GM18519 (cell line): Measurements from ENCODE around the gene TLN1.

Experiments used
- ATAC-seq: cut with Tn5 transposase; IDR thresholded peaks from one replicate; pipeline ENCODE4 v1.9.1; 2021; ENCODE audit warnings: mild to moderate bottlenecking, moderate library complexity; ENCODE audit not compliant: unreplicated experiment, low FRiP score

Gene TLN1

DNA sequence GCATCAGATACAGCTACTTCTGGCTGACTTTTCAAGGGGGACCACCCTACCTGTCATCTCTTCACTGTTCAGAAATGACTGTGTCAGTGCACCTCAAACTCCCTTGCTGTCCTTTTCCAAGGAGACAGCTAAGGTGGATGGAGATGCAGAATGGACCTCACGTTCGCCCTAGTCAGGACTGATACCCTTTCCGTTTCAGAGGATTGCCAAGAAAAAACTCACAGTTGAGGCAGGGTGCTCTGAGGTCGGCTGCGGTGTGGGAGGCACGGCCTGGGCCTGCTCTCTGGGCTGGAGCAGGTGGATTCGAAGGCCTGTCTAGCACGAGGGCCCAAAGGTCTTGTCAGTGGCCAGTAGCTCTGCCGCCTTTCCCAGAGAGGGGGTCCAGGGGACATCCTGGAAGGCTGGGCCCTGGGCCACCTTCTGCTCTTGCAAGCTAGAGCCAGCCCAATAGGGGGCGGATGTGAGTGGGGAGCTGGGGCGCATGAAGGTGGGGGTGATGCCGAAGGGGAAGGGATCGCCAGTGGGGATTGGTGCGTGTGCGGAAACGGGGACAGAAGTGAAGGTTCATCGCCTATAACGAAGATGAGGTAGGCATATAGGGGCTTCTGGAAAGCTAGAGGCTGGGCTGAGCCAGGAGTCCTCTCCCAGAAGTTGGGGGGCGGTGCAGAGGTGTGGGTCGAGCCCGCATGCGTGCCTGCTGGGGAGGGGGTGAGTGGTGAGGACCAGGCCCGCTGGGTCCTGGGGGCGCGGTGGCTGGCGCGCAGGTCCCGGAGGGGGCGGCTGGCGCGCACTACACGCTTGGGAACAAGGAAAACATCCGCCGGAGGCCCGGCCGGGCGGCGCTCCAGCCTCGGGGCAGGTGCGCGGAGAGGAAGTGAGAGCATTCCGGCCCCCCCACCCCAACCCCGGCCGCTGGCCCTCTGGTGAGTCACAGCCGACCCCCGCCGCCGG is 24.6 kb upstream of the TLN1 start:
- ATAC-seq, result no peak

DNA sequence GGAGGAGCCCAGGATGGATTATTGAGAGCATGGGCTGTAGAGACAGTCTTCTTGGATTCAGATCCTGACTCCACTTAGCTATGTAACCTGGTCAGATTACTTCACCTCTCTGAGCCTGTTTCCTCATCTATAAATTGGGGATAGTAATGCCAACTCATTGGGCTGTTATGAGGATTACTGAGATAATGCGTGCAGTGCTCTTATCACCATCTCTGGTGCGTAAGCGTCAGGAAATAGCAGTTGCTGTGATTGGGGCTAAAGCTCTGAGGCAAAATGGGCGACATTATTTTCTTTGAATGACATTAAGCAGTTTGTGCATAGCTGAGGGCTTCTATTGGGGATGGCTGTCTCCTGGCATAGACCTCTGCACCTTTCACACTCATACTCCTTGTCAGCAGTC is 23.1 kb upstream of the TLN1 start:
- no peak for ATAC-seq

DNA sequence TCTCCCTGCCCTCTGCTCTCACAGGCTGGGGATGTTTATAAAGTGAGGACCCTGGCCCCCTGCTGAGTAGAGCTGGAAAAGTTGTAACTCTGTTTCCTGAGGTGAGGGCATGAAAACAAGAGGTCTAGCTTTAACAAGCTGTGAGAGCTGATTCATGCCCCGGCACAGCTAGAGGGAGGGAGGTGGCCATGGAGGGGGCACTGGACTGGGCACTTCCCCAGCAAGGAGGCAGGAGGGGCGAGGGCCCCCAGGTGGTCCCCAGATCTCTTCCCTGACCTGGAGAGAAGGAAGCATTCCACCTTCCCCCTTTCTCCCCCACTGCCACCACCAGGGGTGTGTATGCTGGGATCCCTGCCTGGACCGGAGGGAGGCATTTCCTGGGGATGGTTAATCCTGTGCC is 22.3 kb upstream of the TLN1 start, which contains the start of gene MSMP:
TSS of gene MSMP (minus strand) at position 13 of the 400 bp plus-strand sequence. CDS start 147 bp downstream, outside the sequence.
- ATAC-seq, result no peak

DNA sequence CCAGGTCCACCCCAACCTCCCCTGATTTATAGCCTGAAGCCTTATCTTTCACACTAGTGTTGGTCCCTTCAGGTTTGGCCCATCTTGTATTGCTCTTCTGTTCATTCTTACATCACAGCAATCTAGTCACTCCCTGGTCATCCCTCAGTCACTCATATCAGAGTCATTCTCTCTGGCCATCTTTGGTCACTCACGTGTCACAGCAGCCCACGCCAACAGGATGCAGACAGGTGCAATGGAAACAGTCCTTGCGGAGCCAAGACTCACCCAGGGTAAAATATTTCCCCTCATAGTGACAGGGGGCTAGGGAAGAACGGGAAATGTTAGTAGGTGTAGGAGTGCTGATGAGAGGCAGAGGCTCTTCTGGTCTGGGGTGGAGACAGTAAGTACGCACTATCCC is 21.5 kb upstream of the TLN1 start:
- ATAC-seq, result no peak

DNA sequence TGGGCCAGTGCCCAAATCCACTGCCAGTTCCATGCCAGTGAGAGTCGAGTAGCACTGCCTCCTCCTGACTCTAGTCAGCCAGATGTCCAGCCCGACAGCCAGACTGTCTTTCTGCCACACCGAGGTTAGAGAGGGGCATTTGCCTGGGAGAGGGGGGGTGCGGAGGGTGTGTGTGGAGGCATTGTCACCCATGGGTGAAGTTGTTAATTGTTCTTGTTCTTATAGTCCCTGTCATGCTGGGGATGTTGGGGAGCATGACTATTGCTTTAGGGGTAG is 18.2 kb upstream of the TLN1 start:
- no peak for ATAC-seq

DNA sequence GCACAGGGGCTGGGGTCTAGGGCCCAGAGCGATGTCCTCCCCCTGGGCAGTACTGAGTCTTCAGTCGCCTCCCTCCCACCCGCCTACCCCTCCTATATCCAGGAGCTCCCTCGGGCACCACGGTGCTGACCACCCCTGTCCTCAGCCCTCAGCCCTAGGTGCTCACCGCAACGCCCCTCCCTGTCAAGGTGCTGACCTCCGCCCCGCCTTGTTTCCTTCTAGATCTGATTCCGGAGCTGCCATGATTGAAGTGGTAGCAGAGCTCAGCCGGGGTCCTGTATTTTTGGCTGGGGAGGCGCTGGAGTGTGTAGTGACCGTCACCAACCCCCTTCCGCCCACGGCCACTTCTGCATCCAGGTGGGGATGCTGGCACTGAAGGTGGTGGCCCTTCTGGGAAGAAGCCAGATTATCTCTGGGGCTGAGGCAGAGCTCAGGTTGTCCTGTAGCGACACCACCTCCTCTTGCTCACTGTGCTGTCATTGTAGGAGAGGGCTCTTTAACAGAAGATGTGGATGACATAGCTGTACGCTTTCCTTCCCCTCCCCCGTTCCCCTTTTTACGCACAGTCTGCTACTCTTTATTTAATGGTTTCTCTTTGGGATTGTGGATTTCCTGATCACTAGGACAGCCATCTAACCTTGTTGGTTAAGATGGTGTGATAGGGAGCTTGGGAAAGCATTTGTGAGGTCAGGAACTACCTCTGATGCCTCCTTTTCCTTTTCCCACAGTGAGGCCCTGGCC is 17.7 kb upstream of the TLN1 start:
- ATAC-seq, result peak; percentile 7

DNA sequence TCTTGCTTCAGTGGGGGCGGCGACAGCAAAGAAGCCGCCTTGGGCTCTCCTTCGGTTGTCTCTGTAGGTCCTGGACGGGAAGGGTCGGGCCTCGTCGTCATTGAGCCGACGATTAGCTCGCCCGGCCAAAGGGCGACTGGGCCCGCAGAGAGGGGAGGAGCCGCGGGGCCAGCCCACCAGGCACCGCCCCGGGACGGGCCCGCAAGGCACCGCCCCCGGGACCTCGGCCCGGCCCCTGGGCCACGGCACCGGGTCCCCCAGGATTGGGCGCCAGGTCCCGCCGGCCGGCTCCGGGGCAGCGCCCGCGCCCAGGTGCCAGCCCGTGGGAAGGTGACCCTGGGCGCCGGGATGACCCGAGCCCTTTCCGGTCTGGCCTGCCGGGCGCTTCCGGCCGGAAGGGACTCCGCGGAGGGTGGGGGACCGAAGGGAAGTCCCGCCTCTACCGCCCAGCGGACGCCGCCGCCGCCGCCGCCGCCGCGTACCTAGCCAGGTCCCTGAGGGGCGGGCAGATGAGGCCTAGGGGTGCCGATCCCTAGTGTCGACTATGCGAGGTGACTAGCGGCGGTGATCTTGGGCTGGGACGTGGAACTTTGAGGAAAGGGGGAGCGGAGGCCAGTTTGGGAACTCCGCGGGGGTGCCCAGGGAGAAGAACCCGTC is 17.0 kb upstream of the TLN1 start, which contains the start of the genes GBA2 and RGP1:
TSS of gene GBA2 (minus strand) at position 371 of the 657 bp plus-strand sequence. CDS start 524 bp downstream, outside the sequence.
TSS of gene RGP1 (plus strand) at position 430 of the 657 bp plus-strand sequence. CDS start 469 bp downstream, outside the sequence.
- peak; percentile 48 for ATAC-seq

DNA sequence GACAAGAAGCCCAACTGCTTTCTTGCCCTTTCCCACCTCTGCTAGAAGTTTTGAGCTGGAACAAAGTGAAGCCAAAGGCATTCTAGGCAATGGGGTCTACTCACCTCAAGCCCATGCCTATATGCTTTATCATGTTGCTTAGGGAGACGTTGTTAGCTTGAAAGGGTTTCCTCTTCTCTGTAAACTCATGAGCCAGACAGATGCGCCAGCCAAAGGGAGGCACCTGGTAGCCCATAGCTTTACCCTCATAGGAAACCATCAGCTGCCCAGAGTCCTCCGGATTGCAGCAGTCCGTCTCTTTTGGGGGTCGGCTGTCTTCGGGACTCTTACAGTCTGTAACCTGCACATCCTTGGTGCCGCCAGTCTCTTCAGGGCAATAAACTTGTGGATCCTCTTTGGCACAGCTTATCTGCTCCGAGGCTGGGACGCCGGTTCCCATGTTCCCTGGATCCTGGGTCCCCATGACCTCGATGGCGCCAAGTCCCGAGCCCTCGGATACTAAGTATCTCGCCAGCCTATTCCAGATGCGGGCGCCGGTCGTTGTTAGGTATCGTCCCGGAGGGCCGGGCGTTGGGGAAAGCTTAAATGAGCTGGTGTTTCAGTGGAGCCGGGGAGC is 16.4 kb upstream of the TLN1 start:
- ATAC-seq, result no peak

DNA sequence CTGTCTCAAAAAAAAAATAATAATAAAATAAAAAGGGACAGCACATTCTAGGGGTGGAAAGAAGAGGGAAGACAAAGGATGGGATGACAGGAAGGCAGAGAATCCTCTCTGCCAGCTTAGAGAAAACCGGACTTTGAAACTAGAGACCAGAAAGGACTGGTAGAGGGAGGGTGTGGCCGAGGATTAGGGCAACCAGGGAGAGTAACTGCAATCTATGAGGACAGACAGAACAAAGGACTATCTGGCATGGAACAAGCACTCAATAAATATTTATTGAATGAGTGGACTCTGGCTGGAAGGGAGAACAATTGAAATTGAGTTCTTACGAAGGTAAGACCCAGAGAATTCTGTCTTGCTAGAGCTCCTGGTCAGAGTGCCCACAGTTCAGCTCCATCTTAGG is 14.6 kb upstream of the TLN1 start:
- ATAC-seq, result no peak

DNA sequence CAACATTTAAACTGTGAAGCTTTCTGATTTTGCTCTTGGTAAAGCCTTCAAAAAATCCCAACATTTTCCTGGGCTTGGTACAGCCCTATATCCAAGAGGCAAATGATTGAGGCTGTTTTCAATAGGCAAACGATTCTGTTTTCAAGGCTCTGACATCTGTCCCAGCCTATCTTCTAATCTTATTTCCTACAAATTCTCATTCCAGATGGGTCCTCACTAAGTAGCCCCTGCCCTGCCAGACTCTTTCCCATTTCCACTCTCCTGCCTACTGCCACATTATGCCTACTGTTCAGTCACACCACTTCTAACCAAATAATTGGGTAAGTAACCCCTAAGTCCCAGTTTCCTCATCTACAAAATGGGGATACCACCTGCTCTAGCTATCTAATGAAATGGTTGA is 13.6 kb upstream of the TLN1 start:
- ATAC-seq, result no peak

DNA sequence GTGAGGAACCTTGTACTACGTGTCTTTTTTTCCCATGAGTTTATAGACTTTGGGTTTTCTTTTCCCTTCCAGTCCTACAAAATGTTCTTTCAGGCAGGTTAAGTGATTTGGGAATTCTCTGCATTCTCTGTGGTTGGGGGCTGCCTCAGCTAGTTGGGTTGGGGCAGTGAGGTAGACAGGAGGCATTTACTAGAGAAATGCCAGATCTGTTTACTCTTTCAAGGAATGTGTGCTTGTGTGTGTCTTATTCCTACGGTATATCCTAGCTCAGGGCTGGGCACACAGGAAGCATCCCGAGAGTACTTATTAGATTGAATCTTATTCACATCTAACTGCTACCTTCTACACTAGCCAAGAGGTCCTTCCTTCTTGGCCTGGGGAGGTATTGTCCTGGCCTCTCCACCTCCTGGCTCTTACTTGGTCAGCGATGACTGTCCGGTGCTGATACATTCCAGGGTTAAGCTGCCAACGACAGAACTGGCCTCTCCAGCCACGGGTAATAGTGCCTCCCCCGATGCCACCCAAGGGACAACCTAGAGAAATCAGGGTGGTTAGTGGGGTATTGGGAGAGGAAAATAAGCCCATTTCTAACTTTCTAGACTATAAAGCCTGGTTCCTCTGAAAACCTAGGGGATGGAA is 12.0 kb upstream of the TLN1 start:
- ATAC-seq, result no peak

DNA sequence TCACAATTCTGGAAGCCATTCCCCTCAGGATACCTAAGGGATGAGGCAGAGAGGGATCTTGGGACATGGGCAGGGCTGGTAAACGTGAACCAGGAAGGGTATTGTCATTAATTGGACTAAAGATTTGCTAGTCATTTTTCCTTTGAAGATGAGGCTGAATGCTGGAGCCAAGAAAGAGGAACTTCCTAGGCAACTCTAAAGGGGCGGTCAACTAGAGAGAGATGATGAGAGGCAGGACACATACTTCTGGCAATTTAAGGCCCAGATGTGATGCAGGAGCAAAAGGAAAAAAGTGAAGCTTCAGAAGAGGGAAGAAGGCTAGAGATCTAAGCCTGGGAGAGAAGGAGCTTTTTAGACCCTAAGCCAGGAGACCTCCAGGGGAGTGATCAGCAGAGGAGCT is 11.5 kb upstream of the TLN1 start:
- ATAC-seq, result no peak

DNA sequence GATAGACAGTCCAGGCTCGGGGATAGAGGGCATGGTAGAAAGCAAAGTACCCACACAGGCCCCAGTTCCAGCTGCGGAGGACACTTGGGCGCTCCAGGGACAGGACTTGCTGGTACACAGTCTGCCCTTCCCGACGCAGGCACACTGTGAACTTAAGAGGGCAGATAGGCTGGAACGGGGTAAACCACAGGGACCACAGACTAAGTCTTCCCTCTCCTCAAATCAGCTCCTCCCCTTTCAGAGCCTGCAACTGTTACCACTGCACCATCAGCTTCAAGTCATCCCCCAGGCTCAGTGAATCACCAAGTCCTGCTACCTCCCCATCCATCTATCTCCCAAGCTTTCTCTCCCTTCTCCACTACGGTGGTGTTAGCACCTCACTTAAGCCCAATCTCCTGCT is 9.7 kb upstream of the TLN1 start:
- ATAC-seq, result no peak

DNA sequence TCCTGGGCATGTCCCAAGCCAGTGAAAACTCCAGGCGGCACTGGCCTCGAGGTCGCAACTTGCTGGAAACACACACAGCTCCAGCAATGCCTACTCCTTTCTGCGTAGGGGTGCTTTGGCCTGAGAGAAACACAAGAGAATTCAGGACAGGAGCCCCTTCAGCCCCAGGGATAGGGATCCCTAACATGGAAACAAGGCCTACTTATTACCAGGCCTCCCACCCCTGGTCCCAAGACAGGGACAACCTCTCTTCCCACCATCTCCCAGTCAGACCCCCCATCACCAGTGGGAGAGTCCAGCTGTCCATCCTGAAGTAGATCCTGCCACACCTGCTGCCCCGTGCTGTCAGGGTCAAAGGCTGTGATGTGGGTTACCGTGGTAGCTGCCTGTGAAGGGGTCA is 8.2 kb upstream of the TLN1 start:
- ATAC-seq, result no peak

DNA sequence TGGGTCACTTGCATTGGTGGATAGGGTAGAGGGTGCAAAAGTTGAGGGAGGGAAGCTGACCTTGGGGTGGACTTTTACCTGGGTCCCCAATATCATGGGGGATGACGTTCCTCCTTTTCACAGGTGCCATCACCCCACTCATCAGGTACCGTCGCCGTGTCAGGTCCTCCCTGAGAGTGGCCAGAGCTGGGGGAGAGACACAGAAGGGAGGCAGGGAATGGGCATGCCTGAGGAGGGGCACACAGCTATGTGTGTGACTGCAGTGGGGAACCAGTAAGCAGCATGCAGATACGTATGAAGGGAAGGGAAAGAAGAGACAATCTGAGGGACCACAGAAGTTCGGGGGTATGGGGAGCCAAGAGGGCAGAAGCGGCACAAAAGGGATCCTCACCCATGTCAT is 6.9 kb upstream of the TLN1 start:
- no peak for ATAC-seq

DNA sequence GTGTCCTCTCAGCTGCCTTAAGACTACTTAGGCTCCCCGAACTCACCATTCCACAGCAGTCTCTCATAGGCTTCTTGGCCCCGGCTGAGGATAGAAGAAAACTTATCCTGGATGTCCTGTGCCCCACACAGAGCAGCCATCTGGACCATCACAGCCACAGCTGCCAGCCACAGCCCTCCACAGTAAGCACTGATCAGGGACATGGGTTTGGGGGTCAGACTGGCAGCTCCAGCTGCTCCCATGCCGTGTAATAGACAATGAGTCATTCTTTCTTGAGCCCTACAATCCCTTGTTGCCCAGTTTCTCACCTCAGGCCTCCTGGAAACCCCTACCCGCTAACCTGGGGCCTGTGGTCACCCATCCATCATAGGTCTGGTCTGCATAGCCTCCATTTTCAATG is 6.2 kb upstream of the TLN1 start:
- ATAC-seq, result no peak

DNA sequence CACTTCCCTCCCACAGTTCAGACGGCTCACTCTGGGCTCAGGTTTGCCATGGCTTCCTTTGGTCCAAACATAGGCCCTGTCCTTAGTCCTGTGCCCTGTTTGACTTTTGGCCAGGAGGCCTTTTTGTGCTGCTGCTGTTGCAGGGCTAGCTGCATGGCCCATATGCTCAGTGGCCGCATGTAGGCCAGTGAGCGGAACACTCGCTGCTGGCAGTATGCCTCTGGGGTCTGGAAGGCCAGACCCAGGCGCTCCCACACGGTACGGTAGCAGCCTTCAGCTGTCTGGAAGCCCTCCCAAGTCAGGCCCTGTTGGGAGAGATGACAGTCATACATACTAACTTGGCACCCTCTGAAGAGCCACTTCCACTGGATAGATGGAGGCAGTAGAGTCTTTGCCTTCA is 5.1 kb upstream of the TLN1 start:
- ATAC-seq, result no peak

DNA sequence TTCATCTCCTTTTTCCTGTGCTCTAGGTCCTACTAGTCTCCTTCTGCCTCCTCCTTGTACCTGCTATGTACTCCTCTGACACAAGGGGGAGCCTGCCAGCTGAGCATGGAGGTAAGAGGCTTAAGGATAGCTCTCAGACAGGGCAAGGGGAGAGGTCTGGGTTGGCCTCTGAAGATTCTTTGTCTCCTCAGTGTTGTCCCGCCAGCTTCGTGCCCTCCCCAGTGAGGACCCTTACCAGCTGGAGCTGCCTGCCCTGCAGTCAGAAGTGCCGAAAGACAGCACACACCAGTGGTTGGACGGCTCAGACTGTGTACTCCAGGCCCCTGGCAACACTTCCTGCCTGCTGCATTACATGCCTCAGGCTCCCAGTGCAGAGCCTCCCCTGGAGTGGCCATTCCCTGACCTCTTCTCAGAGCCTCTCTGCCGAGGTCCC is 4.2 kb upstream of the TLN1 start:
- no peak for ATAC-seq

DNA sequence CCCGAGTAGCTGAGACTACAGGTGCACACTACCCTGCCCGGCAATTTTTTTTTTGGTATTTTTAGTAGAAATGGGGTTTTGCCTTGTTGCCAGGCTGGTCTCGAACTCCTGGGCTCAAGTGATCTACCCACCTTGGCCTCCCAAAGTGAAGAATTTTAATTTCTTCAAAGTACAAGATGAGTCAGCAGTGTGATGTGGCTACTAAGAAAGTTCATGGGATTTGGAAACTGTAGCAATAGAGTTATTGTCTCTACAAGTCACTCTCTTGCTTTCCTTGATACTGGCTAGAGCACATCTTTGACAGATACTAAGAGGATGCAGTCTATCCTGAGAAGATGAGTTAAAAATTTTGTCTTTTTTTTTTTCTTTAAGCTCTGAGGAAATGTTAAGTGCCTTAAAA is 2.1 kb upstream of the TLN1 start:
- no peak for ATAC-seq
